ENCODE measurements around the gene AUTS2. TPM values are rescaled to one million over a fixed set of nuclear protein-coding genes. Genes with fewer than 3 reads are reported as not detected.

The AUTS2 gene
- total RNA-seq, 1 donor from 2014 or later: 95.3 TPM

DNA sequence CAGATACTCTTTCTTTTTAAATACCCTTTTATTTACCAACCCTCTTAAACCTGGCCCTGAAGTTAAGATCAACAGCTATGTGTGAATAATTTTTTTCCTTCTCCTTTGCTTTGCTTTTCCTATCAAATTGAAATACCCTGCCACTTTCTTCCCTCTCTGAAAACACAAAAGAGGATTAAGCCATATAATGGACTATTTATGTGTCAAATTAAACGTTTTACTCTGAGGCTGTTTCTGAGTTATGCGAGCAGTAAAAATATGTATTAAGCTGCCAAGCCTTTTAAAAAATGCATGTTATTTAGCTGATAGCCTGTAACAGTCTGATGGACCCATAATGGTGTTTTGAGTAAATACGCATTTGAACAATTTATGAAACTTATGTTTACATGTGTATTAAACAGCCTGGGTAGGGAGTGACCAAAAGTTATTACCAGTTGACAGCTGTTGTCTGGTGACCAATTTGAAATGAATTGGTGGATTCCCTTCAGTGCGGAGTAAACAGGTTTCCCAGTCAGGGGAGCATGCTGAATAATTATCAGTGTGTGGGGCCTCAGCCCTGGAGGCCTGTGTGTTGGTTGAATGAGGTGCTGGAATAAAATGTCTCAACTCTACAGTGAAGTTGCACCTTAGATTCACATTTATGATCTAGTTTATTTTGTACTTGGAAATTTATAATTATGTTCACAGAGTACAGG is 89.6 kb downstream of the AUTS2 start:
- DNase-seq: no peak

DNA sequence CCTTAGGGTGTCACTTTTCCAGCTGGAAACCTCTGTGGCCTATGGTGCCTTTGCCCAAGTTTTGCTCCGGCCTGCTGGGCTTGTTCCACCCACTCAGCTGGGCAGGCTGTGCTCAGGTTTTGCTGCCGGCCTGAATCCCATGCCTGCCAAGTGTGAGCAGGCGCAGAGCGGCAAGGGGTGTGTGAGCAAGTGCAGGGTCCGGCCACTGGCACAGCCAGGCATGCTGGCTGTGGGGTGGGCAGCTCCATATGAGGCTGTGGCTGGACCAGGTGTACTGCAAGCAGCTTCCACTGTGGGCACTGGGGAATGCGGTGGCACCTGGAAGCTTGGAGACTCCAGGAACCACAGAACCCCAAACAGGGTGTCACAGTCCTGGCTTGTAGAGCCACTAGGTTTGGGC is 92.1 kb downstream of the AUTS2 start:
- DNase-seq: no peak

DNA sequence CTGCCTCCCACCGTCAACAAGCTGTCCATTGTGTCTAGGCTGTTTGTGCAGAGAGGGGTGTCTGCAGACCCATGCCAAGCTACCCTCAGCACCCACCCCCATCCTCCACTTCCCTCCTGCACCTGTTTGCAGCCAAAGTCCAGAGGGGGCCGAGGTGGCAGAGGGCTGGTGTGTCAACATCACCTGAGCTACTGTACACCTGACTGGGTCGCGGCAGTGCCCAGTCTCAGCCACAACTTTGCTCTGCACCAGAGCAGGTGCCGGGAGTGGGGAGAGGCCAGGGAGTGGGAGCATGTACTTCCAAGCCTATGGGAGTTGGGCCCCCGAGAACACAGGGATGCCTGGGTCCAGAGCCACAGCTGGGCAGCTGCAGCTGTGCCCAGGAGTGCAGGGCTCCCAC is 93.1 kb downstream of the AUTS2 start:
- no peak for DNase-seq

DNA sequence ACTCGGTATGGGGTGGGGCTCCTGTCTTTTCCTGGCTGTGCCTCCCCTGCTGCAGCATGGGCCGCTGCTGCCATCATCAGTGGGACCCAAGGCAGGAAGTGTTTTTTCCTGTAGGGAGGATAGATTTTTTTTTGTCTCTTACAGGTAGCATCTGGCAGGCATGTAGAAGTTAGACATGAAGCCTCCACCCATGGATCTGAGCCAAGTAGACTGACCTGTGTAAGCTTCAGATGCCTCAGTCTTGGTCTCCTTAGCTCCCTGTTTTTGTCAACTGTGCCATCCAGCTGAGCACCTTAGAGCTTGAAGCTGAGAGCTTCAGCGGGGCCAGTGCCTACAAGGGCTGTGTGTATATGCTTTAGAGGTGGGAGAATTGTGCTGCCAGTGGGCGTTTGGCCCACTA is 93.5 kb downstream of the AUTS2 start:
- no peak for DNase-seq

DNA sequence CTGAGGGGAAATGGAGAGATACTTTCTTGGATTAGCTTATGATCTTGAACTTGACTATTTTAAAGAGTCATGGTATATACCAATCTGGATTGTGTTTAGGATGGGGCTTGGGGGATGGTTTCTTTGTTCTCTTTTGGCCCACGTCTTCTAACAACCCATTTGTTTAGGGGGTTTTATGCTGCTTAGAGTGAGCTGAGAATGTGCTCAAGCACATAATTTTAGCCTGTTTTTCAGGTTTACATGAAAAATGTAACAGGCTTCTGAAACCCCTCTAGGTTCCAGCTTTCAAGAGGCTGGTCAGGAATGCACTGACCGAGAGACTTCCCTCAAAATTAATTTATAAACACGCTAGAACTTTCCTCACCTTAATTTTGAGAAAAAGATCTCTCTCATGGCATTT is 94.3 kb downstream of the AUTS2 start:
- no peak for DNase-seq

DNA sequence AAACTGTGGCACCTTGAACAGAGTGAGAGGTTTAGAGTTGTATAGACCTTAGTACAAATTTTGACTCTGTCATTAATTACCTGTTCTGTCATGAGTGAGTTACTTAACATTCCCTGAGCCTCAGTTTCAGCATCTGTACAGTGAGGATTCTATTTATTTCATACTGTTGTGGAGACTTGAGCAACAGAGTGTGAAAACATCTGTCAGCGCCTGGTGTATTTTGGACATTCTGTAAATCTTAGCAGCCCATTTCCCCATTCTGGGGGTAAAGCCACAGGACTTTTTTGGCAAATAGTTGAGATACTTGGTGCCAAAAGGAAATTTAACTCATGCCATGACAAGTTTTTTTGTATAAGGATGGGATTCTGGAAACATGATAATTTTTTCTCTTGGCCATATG is 94.8 kb downstream of the AUTS2 start:
- no peak for DNase-seq

DNA sequence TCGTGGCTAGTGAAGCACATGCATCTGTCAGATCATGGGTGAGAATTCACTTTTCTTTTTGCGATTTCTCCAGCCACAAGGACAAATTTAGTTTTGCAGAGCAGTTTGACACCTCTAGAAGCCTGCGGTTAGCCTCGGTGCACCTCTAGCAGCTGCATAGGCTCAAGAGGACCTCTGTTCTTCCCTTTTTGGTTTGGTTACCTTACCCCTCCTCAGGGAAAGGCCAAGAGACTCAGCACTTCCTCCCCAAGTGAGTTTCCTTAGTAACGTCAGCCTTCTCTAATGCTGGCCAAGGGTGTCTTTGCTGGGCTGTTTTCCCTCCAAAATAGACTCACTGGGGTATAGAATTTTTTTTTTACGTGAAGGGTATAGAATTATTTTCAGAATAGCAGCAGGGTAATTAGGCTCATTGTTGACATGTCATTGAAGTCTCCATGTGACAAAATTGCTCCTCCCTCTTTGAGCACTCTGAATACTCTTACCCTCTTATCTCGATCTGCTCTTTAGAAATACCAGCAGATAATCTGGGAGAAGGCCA is 97.8 kb downstream of the AUTS2 start:
- no peak for DNase-seq

DNA sequence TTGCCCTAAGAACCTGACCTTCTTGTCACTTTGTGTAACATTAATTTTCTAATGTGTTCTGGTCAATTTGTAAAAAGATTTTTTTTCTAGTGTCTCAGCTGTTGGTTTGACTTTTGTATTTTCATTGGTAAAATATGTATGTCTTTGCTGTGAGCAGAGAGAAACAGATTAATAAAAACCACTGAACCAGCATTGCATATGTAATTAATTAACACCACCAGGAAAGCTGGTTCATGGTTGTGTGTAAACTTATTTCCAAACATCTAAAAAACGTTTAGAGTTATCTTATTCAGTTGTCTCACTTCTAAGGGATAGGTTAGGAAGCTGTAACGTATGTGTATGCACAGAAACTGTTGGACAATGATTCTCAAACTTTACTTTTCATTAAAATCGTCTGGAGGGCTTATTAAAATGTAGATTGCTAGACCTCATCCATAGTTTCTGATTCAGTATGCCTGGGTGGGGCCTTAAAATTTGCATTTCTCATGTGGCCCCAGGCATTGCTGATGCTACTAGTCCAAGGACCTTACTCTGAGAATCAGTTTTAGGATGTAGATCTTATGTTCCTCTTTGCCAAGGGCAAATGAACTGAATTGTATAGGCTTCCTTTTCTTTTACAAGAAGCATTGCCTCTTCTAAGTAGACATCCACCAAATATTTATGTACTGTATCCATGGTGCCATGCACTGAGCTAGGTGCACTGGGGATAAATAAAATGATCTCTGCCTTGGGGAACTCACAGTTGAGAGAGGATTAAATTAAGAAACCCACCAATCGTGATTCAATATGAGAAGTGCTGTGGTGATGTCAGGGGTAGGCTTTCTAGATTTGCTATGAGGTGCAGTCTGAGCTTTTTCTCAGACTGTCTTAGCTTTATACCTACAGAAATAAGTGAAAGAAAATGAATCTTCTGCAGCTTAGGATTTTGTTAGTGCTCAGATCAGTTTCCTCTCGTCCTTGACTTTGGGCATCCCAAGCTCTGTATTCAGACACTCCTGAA is 98.7 kb downstream of the AUTS2 start:
- no peak for DNase-seq

DNA sequence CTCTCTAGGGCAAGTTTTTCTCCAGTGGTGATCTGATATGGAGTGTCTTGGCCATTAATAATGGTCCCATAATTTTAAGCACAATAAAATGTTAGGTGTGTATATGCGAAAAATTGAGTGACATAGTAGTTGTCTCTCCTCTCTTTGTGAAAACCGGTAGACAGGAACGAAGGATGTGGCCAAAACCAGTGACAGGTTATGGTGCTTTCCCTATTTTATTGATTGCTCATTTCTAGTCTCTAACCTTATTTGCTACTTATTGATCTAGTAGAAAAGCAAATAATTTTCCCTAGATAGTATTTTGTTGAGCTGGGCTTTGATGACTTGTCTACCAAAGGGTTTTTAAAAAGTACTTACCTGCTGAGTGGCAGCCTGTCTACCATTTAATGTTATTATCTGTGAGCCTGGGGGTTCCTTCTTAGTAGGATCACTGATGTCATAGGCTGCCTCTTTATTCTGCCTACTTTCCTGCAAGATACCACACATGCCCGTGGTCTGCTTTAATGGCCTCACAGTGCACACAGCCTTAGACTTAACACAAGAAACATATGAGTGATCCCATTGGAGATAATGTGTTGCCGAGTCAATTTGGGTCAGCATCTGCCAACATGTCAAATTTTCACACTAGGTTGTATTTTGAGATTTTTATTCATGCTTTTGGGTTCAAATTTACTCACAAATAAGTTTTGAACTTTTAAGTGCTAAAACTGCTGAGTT is 100.0 kb downstream of the AUTS2 start:
- DNase-seq: no peak

DNA sequence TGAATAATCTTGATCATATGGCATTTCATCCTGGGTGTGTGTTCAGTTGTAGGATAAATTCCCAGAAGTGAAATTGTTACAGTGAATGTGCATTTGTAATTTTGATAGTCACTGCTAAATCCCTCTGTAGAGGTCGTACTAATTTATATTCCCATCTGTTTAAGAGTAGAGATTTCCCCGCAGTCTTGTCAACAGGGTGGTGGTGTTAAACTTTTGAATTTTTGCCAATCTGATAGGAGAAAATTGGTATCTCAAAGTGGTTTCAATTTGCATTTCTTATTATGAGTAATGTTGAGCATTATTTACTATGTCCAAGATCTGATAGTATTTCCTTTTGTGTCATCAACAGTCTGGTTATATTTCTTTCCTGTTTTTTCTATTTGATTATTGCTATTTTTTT is 101.7 kb downstream of the AUTS2 start:
- DNase-seq: no peak

DNA sequence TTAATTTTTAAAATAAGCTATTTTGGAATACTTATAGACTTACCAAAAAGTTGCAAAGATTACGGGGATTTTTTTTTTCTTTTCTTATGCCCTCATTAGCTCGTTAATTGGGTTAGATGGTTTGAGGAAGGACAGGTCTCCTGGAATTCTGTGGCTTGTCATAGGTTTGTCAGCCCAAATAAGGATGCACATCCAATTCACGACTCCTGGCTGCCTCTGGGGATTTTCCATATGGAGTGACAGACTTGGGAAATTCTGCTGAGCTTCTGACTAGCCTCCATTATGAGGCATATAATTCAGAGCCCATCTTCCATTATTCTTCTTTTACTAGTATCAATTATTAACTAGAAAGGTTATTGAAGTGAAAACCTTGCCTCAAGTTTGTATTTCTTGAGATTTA is 102.1 kb downstream of the AUTS2 start:
- DNase-seq: no peak

DNA sequence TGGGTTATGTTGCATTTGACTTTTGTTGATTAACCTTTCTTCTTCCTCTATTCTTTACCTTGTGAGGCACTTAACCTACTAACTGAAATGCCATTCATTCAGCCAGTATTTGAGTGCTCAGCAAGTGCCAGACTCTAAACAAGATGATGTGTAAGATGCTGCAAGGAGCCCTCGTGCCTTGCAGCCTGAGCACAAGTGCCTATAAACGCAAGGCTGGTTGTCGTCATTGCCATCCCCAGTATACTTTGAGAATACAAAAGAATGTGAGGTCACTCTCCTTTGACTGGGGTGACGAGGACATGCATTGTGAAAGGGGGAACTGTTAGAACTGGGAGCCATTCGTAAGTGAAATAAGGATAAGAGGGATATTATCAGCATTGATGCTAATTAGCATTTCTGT is 103.0 kb downstream of the AUTS2 start:
- no peak for DNase-seq

DNA sequence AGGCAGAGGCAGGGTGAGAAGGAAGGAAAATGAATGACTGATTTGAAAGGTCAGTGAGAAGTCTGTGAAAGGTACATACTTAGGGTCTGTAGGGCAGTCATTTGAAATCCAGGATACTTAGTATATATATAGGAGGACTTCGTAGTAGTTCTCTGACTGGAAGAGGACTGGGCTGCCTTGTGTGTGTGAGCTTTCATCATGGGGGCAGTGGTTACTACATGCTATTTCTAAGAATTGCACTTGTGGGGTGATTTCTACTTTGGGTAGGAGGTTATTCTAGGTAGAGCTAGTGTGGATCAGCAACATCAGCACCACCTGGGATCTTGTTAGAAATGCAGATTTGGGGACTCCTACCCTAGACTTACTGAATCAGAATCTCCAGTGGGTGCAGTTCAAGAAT is 104.1 kb downstream of the AUTS2 start:
- DNase-seq: no peak

DNA sequence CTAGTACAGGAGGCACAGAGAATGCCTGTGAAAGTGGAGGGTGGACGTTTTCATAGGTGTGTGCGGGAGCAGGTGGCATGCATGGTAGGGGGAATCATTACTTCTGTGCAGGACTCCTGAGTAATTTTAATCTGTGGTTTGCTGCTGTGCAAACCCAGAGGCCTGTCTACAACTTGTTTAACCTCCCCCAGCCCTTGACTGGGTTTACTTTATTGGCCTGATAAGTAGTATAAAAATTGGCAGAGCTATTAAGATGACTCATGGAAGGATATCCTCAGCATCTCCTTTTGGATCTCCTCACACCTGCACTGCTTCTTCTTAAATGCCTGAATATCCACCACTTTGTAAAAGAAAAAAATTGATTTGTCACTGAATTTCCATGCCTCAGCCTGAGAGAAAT is 104.8 kb downstream of the AUTS2 start:
- no peak for DNase-seq

DNA sequence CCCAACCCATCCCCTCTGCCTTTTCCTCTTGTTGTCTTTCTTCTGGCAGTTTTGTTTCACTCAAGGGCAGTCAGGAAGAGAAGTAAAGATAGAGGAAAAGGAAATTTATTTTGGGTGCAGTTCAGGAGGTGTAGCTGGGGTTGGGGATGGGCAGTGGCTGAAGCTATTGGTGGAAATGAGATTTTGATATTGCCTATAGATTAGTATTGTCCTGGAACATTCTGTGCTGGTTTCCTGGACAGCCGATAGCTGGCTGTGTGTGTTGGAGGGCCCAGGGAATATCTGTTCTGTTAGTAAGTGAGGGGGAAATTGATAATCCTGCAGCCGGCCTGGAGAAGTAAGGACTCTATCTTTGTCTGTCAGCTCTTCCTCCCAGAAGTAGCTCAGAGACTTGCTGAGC is 107.8 kb downstream of the AUTS2 start:
- no peak for DNase-seq

DNA sequence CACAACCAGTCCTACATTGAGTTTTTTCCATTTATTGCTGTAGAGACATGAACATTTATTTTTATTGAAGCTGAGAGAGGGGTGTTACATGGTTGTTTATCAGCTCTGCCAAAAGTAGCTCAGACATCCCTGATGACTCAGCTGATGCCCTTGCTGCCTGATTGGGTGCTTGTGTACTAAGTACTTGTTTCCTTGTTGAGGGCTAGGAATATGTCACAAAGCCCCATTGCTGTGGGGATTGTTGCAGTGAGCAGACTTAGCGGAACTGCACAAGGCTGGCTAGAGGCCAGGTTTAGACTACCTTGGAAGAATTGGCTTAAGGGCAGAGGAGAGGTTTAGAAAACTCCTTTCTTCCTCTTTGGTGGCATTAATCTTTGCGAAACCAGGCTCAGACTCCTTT is 110.6 kb downstream of the AUTS2 start:
- DNase-seq: no peak

DNA sequence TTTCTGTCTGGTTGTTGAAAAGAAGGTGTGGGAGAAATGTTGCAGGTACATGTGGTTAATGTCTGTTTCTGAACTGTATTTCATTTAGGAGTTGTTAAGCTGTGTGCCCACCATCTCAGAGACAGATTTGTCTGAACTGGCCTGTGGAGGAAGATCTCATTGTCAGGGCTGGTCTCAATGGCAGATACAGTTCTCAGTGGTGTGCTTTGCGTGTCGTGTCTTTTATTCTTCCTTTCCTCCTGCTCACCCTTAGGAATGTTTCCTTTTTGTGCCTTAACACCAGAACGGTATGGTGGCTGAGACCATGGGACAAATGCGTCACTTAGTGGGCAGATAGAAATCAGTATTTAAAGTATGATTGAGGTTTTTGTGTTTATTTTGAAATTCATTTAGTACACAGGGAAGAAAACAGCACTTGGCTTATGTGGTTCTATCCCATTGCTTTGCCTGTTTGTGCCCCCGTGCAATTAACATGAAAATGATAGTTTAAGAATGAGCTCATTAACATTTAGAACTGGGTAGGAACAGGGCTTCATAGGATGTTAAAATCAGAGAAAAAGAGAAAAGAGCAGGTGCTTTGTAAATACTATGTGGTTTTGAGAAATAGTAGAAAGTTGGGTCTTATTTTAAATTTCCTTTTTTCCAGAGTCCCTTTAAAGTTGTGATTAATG is 112.6 kb downstream of the AUTS2 start:
- DNase-seq: no peak

DNA sequence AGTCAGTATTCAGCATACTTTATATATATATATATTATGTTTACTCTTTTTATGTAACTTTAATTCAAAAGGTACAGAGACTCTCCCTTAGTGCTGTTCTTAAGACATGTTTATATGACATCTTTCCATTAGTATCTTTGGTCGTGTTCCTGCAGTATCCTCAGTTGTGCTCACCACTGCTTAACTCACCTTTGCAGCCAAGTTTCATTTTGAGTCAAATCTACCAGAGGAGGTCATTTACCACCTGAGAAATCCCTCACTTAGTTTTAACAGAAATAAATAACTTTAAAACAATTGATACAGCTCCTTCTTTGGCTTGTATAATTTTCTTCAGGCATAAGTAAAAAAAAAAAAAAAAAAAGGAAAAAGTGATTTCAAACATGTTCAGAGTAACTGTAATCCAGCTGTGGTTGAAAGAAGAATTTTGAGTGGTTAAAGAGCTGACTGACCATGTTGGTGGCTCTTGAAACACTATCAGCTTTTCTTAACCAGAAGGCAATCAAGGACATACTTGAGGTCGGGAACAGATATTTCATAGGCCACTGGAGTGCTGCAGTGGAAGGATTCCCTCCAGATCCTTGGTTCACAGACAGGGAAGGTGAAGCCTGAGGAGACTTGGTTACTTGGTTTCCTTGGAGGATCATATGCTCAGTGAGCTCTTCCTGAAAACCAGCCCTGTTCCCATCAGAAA is 116.8 kb downstream of the AUTS2 start:
- no peak for DNase-seq

DNA sequence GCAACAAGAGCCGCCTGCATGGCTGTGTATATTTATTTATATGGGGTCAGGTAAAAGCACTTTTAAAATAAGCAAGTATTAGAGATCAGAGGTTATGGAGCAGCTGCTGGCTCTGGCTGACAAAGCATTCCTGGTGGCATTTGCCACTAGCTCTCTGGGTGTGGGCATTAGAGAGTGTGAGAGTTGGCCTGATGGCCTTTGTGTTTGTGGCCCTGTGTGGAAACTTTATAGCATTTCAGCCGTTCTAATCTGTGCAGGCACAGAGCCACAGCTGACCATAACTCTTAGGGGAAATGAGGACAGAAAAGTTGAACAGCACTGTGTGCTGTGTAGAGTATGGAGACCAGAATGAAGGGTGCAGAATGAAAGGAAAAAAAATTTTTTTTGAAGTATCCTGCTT is 118.9 kb downstream of the AUTS2 start:
- no peak for DNase-seq

DNA sequence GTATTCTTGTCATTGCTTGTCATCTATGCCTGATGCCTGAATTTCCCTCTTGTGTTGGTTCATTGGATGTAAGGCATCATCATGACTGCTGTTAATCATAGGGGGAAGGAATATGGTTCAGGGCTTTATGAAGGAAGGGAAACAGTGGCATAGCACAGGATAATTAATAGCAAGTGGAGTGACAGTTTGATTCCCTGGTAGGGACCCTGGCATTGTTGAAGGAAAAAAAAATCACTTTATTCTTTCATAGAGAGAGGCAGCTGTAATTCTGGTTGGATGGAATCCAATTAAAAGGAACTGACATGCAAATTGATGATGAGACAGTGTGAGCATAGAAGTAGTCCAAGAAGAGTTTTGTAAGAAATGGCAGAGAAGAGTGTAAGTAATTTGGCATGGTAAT is 121.4 kb downstream of the AUTS2 start:
- DNase-seq: no peak

DNA sequence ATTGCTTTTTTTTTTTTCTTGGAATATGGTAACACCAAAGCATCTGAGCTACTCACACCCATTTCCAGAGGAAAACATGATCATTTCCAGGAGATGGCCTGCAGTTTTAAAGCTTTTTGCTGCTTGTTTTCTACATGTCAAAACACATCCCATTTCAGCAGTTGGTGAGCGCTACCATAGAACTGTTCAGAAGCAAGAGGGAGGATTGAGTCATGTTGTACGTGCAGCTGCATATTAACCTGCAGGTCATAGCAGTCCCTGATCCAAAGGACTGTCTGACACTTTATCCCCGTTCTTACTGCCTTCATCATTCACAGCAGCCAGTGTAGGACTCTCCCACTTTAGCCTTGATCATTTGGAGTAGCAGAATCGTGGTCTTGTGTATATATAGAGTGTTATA is 124.6 kb downstream of the AUTS2 start:
- no peak for DNase-seq

DNA sequence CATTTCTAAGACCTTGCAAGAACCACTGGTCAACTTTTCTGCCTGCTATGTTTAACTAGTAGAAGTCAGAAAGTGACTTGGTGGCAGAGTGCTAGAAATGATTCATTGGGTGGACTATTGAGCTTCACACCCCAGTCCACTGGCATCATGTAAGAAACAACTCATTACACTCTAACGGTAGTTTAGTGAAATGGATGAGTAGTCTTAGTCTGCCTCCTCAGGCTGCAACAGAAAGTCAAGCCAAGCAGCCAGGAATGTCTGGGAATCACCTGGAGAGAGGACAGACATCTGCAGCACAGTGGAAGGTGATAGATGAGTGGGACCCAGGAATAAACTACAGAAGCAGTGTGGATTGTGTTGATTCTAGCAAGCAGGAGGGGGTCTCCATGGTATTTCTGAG is 125.4 kb downstream of the AUTS2 start:
- DNase-seq: no peak

Measured in occipital lobe (tissue), 2 donors.